ENCODE data around the gene DNAJC28. TPM values are rescaled to one million over a fixed set of nuclear protein-coding genes. Genes with fewer than 3 reads are reported as not detected.

DNAJC28 gene
- total and polyA plus RNA-seq, 3 donors from 2014 or later = 7.3 to 9.3 (median 9.3) TPM

GRCh38 chr21:33443194-33443593 is 48.3 kb downstream of the DNAJC28 start:
- no peak overlapping the region for H3K27ac ChIP-seq
- intact Hi-C loops (cut with DNase I; ENCODE audit: low total_unique reads) = loop anchor here (5.0 kb wide), 1 partner anchor 241 kb away; no protein-coding TSS in a partner anchor

GRCh38 chr21:33441489-33442477 is 49.7 kb downstream of the DNAJC28 start:
- Histone ChIP-seq H3K27ac (no peak overlapping the region), H3K4me1 (peaks cover 4% of the 10 kb centered on the region), H3K36me3 (ENCODE audit: low read depth, missing control alignments) (no peaks in the 10 kb centered on the region), H3K27me3 (no peaks in the 10 kb centered on the region), H3K4me3 (no peak overlapping the region), H3K9me3 (no peaks in the 10 kb centered on the region)
- WGBS, 2 donors = 75 to 92% methylated on average over 11 of the region's 11 CpGs
- intact Hi-C loops (cut with DNase I; ENCODE audit: low total_unique reads) = loop anchor here (5.0 kb wide), 1 partner anchor 239 kb away; no protein-coding TSS in a partner anchor
- TF ChIP-seq POLR2A (IDR thresholded peaks at IDR 0.05) (no peak), CTCF (IDR thresholded peaks at IDR 0.05) (no peak)
- DNase-seq = no peak

More at GRCh38 chr21:33443194-33443593, 48.3 kb downstream of the DNAJC28 start:
- DNase-seq = no peak
- WGBS, 2 donors = 81 to 86% methylated on average over 5 of the region's 5 CpGs
- no peaks in the 10 kb centered on the region for H3K9me3 ChIP-seq
- H3K4me3 ChIP-seq = no peak overlapping the region
- no peaks in the 10 kb centered on the region for H3K27me3 ChIP-seq
- H3K4me1 ChIP-seq = peaks cover 4% of the 10 kb centered on the region
- no peaks in the 10 kb centered on the region for H3K36me3 ChIP-seq (ENCODE audit: low read depth, missing control alignments)
- no peak for TF ChIP-seq POLR2A (IDR thresholded peaks at IDR 0.05)

Other genes with a start within 250 kb of the DNAJC28 start
- gene IL10RB, start 225.3 kb downstream of the DNAJC28 start, total RNA-seq = 10 to 100 TPM; 14.3 to 19.3 TPM
- gene IL10RB, start 225.3 kb downstream of the DNAJC28 start, polyA plus RNA-seq (ENCODE audit: insufficient read depth, low read depth, low replicate concordance) = 14.4 TPM
- 10 to 100 TPM; 22.8 to 25.0 TPM for gene IFNAR1, start 166.7 kb downstream of the DNAJC28 start, total RNA-seq
- 22.1 TPM for gene IFNAR1, start 166.7 kb downstream of the DNAJC28 start, polyA plus RNA-seq (ENCODE audit: insufficient read depth, low read depth, low replicate concordance)
- gene IFNGR2, start 88.3 kb downstream of the DNAJC28 start, total RNA-seq = 100 to 1,000 TPM in 1 of 2 donors, 10 to 100 TPM in 1; 87.6 to 108 TPM
- gene IFNGR2, start 88.3 kb downstream of the DNAJC28 start, polyA plus RNA-seq (ENCODE audit: insufficient read depth, low read depth, low replicate concordance) = 91.9 TPM
- gene TMEM50B, start 11.7 kb downstream of the DNAJC28 start, total RNA-seq = 100 to 1,000 TPM in 1 of 2 donors, 10 to 100 TPM in 1; 57.8 to 115 TPM
- 70.6 TPM for gene TMEM50B, start 11.7 kb downstream of the DNAJC28 start, polyA plus RNA-seq (ENCODE audit: insufficient read depth, low read depth, low replicate concordance)
- gene GART, start 50.4 kb upstream of the DNAJC28 start, total RNA-seq = 100 to 1,000 TPM; 143 TPM
- gene GART, start 50.4 kb upstream of the DNAJC28 start, polyA plus RNA-seq (ENCODE audit: insufficient read depth, low read depth, low replicate concordance) = 85.8 TPM
- gene SON, start 51.3 kb upstream of the DNAJC28 start, total RNA-seq = 100 to 1,000 TPM; 310 to 377 TPM
- 186 TPM for gene SON, start 51.3 kb upstream of the DNAJC28 start, polyA plus RNA-seq (ENCODE audit: insufficient read depth, low read depth, low replicate concordance)
- 10 to 100 TPM; 34.4 to 66.1 TPM for gene DONSON, start 97.0 kb upstream of the DNAJC28 start, total RNA-seq
- 46.9 TPM for gene DONSON, start 97.0 kb upstream of the DNAJC28 start, polyA plus RNA-seq (ENCODE audit: insufficient read depth, low read depth, low replicate concordance)
- 10 to 100 TPM; 40.6 to 73.2 TPM for gene CRYZL1, start 150.0 kb upstream of the DNAJC28 start, total RNA-seq
- gene CRYZL1, start 150.0 kb upstream of the DNAJC28 start, polyA plus RNA-seq (ENCODE audit: insufficient read depth, low read depth, low replicate concordance) = 75.7 TPM
- 10 to 100 TPM; 48.4 to 56.6 TPM for gene ITSN1, start 150.8 kb upstream of the DNAJC28 start, total RNA-seq
- gene ITSN1, start 150.8 kb upstream of the DNAJC28 start, polyA plus RNA-seq (ENCODE audit: insufficient read depth, low read depth, low replicate concordance) = 20.0 TPM

Data from testis (tissue), 3 donors.